DND-41 (cell line): Measurements from ENCODE around the gene ELOVL7.

Source experiments
- ATAC-seq: fragments of 200-7000 bp; cut with Tn5 transposase; 3 replicates; pipeline ENCODE4 v1.9.1; 2021; ENCODE audit warnings: low read depth; ENCODE audit not compliant: insufficient read depth
- DNase-seq: peaks from one replicate; pipeline ENCODE4 v3.0.0-alpha.2; 2020
- H2AFZ ChIP-seq: 2 replicates; pipeline ENCODE4 v1.6.0; 2012; ENCODE audit warnings: low read depth, low read length
- H3K27ac ChIP-seq: 2 replicates; pipeline ENCODE4 v1.5.1; 2012; ENCODE audit warnings: low read length, inconsistent platforms
- H3K27me3 ChIP-seq: fragments of 200-600 bp; sonication (generic); 2 replicates; pipeline ENCODE4 v1.6.0; 2012; ENCODE audit warnings: low read length, mild to moderate bottlenecking, inconsistent platforms; ENCODE audit not compliant: insufficient read depth, poor library complexity
- H3K36me3 ChIP-seq: 2 replicates; pipeline ENCODE4 v1.5.1; 2012; ENCODE audit warnings: low read length, inconsistent platforms; ENCODE audit not compliant: insufficient read depth
- H3K4me1 ChIP-seq: 2 replicates; pipeline ENCODE4 v1.5.1; 2012; ENCODE audit warnings: mild to moderate bottlenecking, low read length; ENCODE audit not compliant: insufficient read depth
- H3K4me2 ChIP-seq: 2 replicates; pipeline ENCODE4 v1.6.0; 2012; ENCODE audit warnings: mild to moderate bottlenecking, moderate library complexity, low read length, inconsistent platforms; ENCODE audit not compliant: insufficient read depth
- H3K4me3 ChIP-seq, 2 experiments: fragments of 200-600 bp in 1 of 2; shearing (Covaris generic) in 1 of 2; 2 replicates each; pipeline ENCODE4 v1.5.1; 2012 to 2016; ENCODE audit warnings: inconsistent platforms in 2 of 2, low read length in 2 of 2, mild to moderate bottlenecking in 2 of 2, low read depth in 1 of 2, moderate library complexity in 1 of 2
- H3K79me2 ChIP-seq: 2 replicates; pipeline ENCODE4 v1.6.0; 2012; ENCODE audit warnings: low read length, inconsistent platforms; ENCODE audit not compliant: insufficient read depth
- H3K9ac ChIP-seq: 2 replicates; pipeline ENCODE4 v1.6.0; 2012; ENCODE audit warnings: low read depth, mild to moderate bottlenecking, inconsistent platforms, low read length, moderate library complexity
- H3K9me3 ChIP-seq: 2 replicates; pipeline ENCODE4 v1.5.1; 2012; ENCODE audit warnings: low read length, moderate library complexity, mild to moderate bottlenecking, inconsistent platforms; ENCODE audit not compliant: insufficient read depth, severe bottlenecking
- H4K20me1 ChIP-seq: 2 replicates; pipeline ENCODE4 v1.6.0; 2012; ENCODE audit warnings: low read length; ENCODE audit not compliant: insufficient read depth
- CTCF ChIP-seq: IDR thresholded peaks from 2 replicates; pipeline ENCODE4 v1.5.1; 2012; ENCODE audit warnings: borderline replicate concordance, low read length, moderate library complexity, mild to moderate bottlenecking; ENCODE audit not compliant: poor library complexity, severe bottlenecking; ENCODE audit errors: extremely low read depth
- EZH2 ChIP-seq: IDR thresholded peaks from 3 replicates; pipeline ENCODE4 v1.6.1; 2012; ENCODE audit warnings: borderline replicate concordance, low read depth, mild to moderate bottlenecking, moderate library complexity, low read length, inconsistent platforms; ENCODE audit not compliant: severe bottlenecking

The ELOVL7 gene

DNA sequence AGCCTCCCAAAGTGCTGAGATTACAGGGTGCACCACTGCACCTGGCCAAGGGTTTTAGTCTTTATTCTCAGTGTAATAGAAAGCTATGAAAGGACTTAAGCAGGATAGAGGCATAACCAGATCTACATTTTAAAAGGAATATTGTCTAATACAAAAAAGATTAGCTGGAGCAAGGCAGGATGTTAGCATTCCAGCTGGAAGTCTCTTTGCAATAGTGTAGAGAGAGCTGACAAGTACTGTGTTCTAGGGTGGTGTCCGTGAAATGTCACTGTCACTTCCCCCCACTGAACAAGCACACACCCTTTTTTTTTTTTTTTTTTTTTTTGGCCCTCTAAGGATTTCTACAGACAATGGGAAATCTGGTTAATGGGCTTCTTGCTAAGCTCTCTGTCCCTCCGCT is 119.9 kb downstream of the ELOVL7 start:
- H3K9me3 ChIP-seq, result no peaks in the 10 kb centered on the region
- no peaks in the 10 kb centered on the region for H4K20me1 ChIP-seq
- H3K79me2 ChIP-seq, result no peaks in the 10 kb centered on the region
- no peak overlapping the region for H3K9ac ChIP-seq
- TF ChIP-seq CTCF, result no peak
- no peak for TF ChIP-seq EZH2
- no peaks in the 10 kb centered on the region for H3K27me3 ChIP-seq
- H3K27ac ChIP-seq, result no peak overlapping the region
- H3K36me3 ChIP-seq, result no peaks in the 10 kb centered on the region
- DNase-seq (no peak), ATAC-seq (no peak)
- no peak overlapping the region for H2AFZ ChIP-seq
- H3K4me1 ChIP-seq, result no peaks in the 10 kb centered on the region
- no peak overlapping the region for H3K4me2 ChIP-seq
- H3K4me3 ChIP-seq, result no peak overlapping the region

GRCh38 chr5:60722416-60722815 is 121.7 kb downstream of the ELOVL7 start:
- Histone ChIP-seq H3K79me2 (no peaks in the 10 kb centered on the region), H3K27ac (no peak overlapping the region), H3K4me3 (no peak overlapping the region), H4K20me1 (no peaks in the 10 kb centered on the region), H2AFZ (no peak overlapping the region), H3K4me2 (no peak overlapping the region), H3K9ac (no peak overlapping the region), H3K27me3 (no peaks in the 10 kb centered on the region), H3K9me3 (no peaks in the 10 kb centered on the region), H3K36me3 (no peaks in the 10 kb centered on the region), H3K4me1 (no peaks in the 10 kb centered on the region)
- TF ChIP-seq CTCF (no peak), EZH2 (no peak)
- DNase-seq (no peak), ATAC-seq (no peak)

GRCh38 chr5:60719329-60719728 is 124.7 kb downstream of the ELOVL7 start:
- Histone ChIP-seq H3K9me3 (no peaks in the 10 kb centered on the region), H3K4me3 (no peak overlapping the region), H3K9ac (no peak overlapping the region), H3K27me3 (no peaks in the 10 kb centered on the region), H2AFZ (no peak overlapping the region), H3K4me1 (no peaks in the 10 kb centered on the region), H3K79me2 (no peaks in the 10 kb centered on the region), H4K20me1 (no peaks in the 10 kb centered on the region), H3K4me2 (no peak overlapping the region), H3K27ac (no peak overlapping the region), H3K36me3 (no peaks in the 10 kb centered on the region)
- ATAC-seq (no peak), DNase-seq (no peak)
- TF ChIP-seq CTCF (no peak), EZH2 (no peak)
